Fibroblast of villous mesenchyme (primary cell): Measurements from ENCODE around the gene STK10. TPM values are rescaled to one million over a fixed set of nuclear protein-coding genes. Genes with fewer than 3 reads are reported as not detected.
A peak's percentile ranks its signal among the peaks of the same experiment; 100 is the strongest.

Source experiments
- DNase-seq: peaks from one replicate; pipeline ENCODE4 v3.0.0-alpha.2; 2010; ENCODE audit warnings: low read depth
- H3K4me3 ChIP-seq: 2 replicates; pipeline ENCODE4 v1.5.1; 2011; ENCODE audit warnings: low read depth, mild to moderate bottlenecking, low read length
- CTCF ChIP-seq: IDR thresholded peaks from 2 replicates; pipeline ENCODE4 v1.5.1; 2012; ENCODE audit warnings: low read depth, mild to moderate bottlenecking, low read length; ENCODE audit not compliant: insufficient read depth
- total RNA-seq: library from RNA; depleted of rRNA; stranded (reverse); fragments of >200 nt; gene quantifications from 2 replicates; pipeline ENCODE4 v1.2.3, GENCODE V29; 2012

Gene STK10
- total RNA-seq, 1 donor = 32.4 TPM

DNA sequence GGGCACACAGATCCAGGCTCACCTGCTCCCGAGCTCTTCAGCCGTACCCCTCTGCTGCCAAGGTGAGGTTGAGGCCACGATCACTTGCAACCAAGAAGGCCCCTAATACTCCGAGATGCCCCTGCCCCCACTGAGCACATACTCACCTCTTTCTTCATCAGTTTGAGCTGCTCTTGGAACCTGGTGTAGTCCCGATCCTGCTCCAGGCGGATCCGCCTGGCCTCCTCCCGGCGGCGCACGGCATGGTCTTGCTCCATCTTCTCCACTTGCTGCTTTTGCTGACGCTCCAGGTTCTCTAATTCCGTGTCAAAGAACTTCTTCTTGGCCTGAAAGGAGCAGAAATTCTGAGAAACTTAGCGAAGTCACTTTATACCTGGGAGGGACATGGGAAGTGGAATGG is 105.8 kb downstream of the STK10 start:
- no peak for TF ChIP-seq CTCF
- DNase-seq = no peak
- H3K4me3 ChIP-seq = no peak overlapping the region

DNA sequence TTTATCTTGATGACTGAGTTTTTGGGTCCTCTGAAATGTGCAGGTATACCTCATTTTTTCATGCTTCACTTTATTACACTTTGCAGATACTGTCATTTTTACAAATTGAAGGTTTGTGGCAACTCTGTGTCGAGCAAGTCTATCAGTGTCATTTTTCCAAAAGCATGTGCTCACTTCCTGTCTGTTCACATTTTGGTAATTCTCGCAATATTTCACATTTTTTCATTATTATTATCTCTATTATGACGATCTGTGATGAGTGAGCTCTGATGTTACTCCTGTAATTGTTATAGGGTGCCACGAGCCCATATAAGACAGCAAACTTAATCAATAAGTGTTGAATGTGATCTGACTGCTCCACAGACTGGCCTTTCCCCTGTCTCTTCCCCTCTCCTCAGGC is 108.1 kb downstream of the STK10 start:
- no peak for DNase-seq
- no peak for TF ChIP-seq CTCF
- H3K4me3 ChIP-seq = no peak overlapping the region

GRCh38 chr5:172078726-172079345 is 109.2 kb downstream of the STK10 start:
- DNase-seq = no peak
- TF ChIP-seq CTCF = no peak
- no peak overlapping the region for H3K4me3 ChIP-seq

DNA sequence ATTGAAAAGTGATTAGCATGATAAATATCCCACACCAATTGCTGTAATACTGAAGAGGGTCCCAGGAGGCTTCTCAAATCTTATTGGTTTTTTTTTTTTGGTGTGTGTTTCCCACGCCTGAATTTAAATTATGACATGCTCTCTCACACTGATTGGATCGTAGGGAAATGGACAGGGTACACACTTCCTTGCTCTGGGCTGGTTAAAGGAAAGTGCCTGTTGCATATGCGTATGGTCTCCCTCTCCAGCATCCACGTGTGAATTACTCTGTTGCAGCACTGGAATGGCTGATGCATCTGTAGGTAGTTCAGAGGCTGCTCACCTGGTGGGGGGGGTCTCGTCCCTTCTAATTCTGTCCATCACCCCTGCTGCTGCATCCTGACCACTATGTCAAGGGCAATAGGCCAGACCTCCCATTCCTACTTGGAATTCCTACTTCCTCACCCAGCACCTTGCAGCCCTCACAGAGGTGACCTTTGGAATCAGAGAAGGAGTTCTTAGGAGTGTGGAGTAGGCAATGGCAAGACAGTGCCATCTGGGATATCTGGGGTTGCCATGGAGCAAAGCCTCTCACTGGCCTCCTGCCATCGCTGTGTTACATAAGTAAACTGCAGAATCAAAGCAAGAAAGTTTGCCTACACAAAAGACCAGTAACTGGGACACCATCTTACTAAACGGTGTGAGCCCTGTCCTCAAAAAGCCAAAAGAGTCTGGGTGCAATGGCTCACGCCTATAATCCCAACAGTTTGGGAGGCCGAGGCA is 110.2 kb downstream of the STK10 start:
- no peak for TF ChIP-seq CTCF
- H3K4me3 ChIP-seq = no peak overlapping the region
- DNase-seq = no peak

- peak; percentile 54 for DNase-seq
- H3K4me3 ChIP-seq = no peak overlapping the region
- no peak for TF ChIP-seq CTCF
Measured at GRCh38 chr5:172076761-172077244, 111.2 kb downstream of the STK10 start.

- no peak for TF ChIP-seq CTCF
Measured at GRCh38 chr5:172075656-172076055, 112.4 kb downstream of the STK10 start.

GRCh38 chr5:172074896-172075295 is 113.1 kb downstream of the STK10 start:
- no peak for DNase-seq
- no peak overlapping the region for H3K4me3 ChIP-seq
- no peak for TF ChIP-seq CTCF

More at GRCh38 chr5:172075656-172076055, 112.4 kb downstream of the STK10 start:
- no peak for DNase-seq
- no peak overlapping the region for H3K4me3 ChIP-seq
